CD4-positive, alpha-beta T cell (primary cell): Measurements from ENCODE around the gene CGNL1. TPM values are rescaled to one million over a fixed set of nuclear protein-coding genes. Genes with fewer than 3 reads are reported as not detected.

Experiments used
- ATAC-seq: fragments of 200-7000 bp; cut with Tn5 transposase; one replicate; pipeline ENCODE4 v1.10.0; 2022; ENCODE audit warnings: mild to moderate bottlenecking; ENCODE audit not compliant: poor library complexity
- CTCF ChIA-PET: fragments of 350-600 bp; sonication (Branson Sonifier 250); formaldehyde crosslinking; loops from one replicate; lab custom pipeline; 2021; ENCODE audit warnings: antibody characterized with exemption, inconsistent platforms; lab: Charles Lee
- POLR2A ChIA-PET: fragments of 350-600 bp; sonication (Branson Sonifier 250); formaldehyde crosslinking; loops from one replicate; lab custom pipeline; 2021; ENCODE audit warnings: antibody characterized with exemption, inconsistent platforms; lab: Charles Lee
- DNase-seq, 14 experiments: peaks; one replicate each; pipeline ENCODE4 v3.0.0-alpha.2; 2013 to 2020; ENCODE audit warnings: mixed read lengths in 2 of 14
- H3K27ac ChIP-seq, 2 donors: one replicate each; pipeline versions ENCODE4 v1.5.1 to v1.7.0; 2013; ENCODE audit warnings: low read length in 2 of 2, low read depth in 1 of 2, mild to moderate bottlenecking in 1 of 2
- H3K27me3 ChIP-seq, 2 experiments: 1 replicate in 1 of 2; 2 replicates in 1 of 2; pipeline versions ENCODE4 v1.6.1 to v1.7.0; 2013; ENCODE audit warnings: low read length in 2 of 2, control low read depth in 1 of 2, mild to moderate bottlenecking in 1 of 2, moderate library complexity in 1 of 2; ENCODE audit not compliant: insufficient read depth in 2 of 2, control insufficient read depth in 1 of 2
- H3K36me3 ChIP-seq: one replicate; pipeline ENCODE4 v1.6.1; 2013; ENCODE audit warnings: low read length, control low read depth; ENCODE audit not compliant: insufficient read depth
- H3K4me1 ChIP-seq: one replicate; pipeline ENCODE4 v1.6.1; 2013; ENCODE audit warnings: low read length, control low read depth; ENCODE audit not compliant: insufficient read depth
- H3K4me3 ChIP-seq: one replicate; pipeline ENCODE4 v1.5.1; 2013; ENCODE audit warnings: mild to moderate bottlenecking, low read length, moderate library complexity
- H3K9me3 ChIP-seq, 2 experiments: 1 replicate in 1 of 2; 2 replicates in 1 of 2; pipeline versions ENCODE4 v1.6.1 to v1.7.0; 2013; ENCODE audit warnings: low read length in 2 of 2, mild to moderate bottlenecking in 2 of 2, control low read depth in 1 of 2, moderate library complexity in 1 of 2; ENCODE audit not compliant: control insufficient read depth in 1 of 2, insufficient read depth in 1 of 2
- H3K27ac Mint-ChIP-seq: one replicate; pipeline ENCODE4 v1.8.0; 2020; ENCODE audit warnings: mixed read lengths
- H3K27me3 Mint-ChIP-seq: one replicate; pipeline ENCODE4 v1.8.0; 2021; ENCODE audit warnings: mixed read lengths
- H3K36me3 Mint-ChIP-seq: one replicate; pipeline ENCODE4 v1.8.0; 2021; ENCODE audit warnings: low read depth, mixed read lengths
- H3K4me1 Mint-ChIP-seq: one replicate; pipeline ENCODE4 v1.8.0; 2021; ENCODE audit warnings: low read depth, mixed read lengths
- H3K4me3 Mint-ChIP-seq: one replicate; pipeline ENCODE4 v1.8.0; 2020; ENCODE audit warnings: mild to moderate bottlenecking, mixed read lengths
- H3K9me3 Mint-ChIP-seq: one replicate; pipeline ENCODE4 v1.8.0; 2020; ENCODE audit warnings: mixed read lengths
- CTCF ChIP-seq: fragments of 200-600 bp; IDR thresholded peaks from one replicate; pipeline ENCODE4 v1.8.0; 2022; ENCODE audit warnings: antibody characterized with exemption, mild to moderate bottlenecking
- intact Hi-C, 2 experiments: fragments of 100-400 bp; cut with DNase I in 1 of 2; cut with micrococcal nuclease in 1 of 2; formaldehyde crosslinking; loops; one replicate each; pipeline versions ENCODE4 v1.15.1 to v1.9.0; 2023 to 2025; cut with DNase I, micrococcal nuclease
- total RNA-seq, 174 experiments: library from RNA in 2 of 174; stranded (reverse) in 2 of 174; gene quantifications; one replicate each; pipeline ENCODE4 v1.2.3 and lab custom pipeline; 2021 to 2026

CGNL1 gene
- total RNA-seq, 2 experiments from 2014 or later, result not detected

- peaks cover 12% of the 10 kb centered on the region for H3K27me3 Mint-ChIP-seq
- ATAC-seq, result no peak
These were observed 220.7 kb downstream of the CGNL1 start for GRCh38 chr15:57596978-57597377.

GRCh38 chr15:57597431-57597830 lies 221.1 kb downstream of the CGNL1 start:
- Histone ChIP-seq H3K4me3 (no peak overlapping the region), H3K36me3 (no peaks in the 10 kb centered on the region), H3K27me3 (peaks cover 0 to 5% of the 10 kb centered on the region in 2 experiments), H3K27ac (no peak overlapping the region), H3K4me1 (no peaks in the 10 kb centered on the region), H3K9me3 (no peaks in the 10 kb centered on the region)
- Mint-ChIP-seq H3K4me3 (no peak overlapping the region), H3K27me3 (peaks cover 9% of the 10 kb centered on the region), H3K36me3 (no peaks in the 10 kb centered on the region), H3K9me3 (no peaks in the 10 kb centered on the region), H3K4me1 (peaks cover 5% of the 10 kb centered on the region), H3K27ac (no peak overlapping the region)
- DNase-seq (no peak), ATAC-seq (no peak)
- intact Hi-C loops, result loop anchor here in 1 of 2 experiments (5.0 to 10.0 kb wide), 2 partner anchors 35 to 107 kb away; partner anchors contain the start of gene POLR2M
- ChIA-PET CTCF (interaction anchor here (0.5 kb wide), 1 partner anchor 32 kb away, joined by 4 read pairs; no protein-coding TSS in a partner anchor), POLR2A (no interaction called here)
- no peak for TF ChIP-seq CTCF

More at GRCh38 chr15:57596978-57597377, 220.7 kb downstream of the CGNL1 start:
- Histone ChIP-seq H3K4me3 (no peak overlapping the region), H3K27me3 (peaks cover 0 to 9% of the 10 kb centered on the region in 2 experiments), H3K27ac (no peak overlapping the region), H3K36me3 (no peaks in the 10 kb centered on the region), H3K4me1 (peaks cover 2% of the 10 kb centered on the region), H3K9me3 (no peaks in the 10 kb centered on the region)
- intact Hi-C loops, result loop anchor here in 1 of 2 experiments (5.0 to 10.0 kb wide), 2 partner anchors 35 to 108 kb away; partner anchors contain the start of gene POLR2M
- Mint-ChIP-seq H3K4me1 (peaks cover 8% of the 10 kb centered on the region), H3K4me3 (no peak overlapping the region), H3K27ac (no peak overlapping the region), H3K36me3 (no peaks in the 10 kb centered on the region), H3K9me3 (no peaks in the 10 kb centered on the region)
- no peak for TF ChIP-seq CTCF
- no peak for DNase-seq
- ChIA-PET CTCF (interaction anchor here (0.5 kb wide), 1 partner anchor 32 kb away, joined by 4 read pairs; no protein-coding TSS in a partner anchor), POLR2A (no interaction called here)

DNA sequence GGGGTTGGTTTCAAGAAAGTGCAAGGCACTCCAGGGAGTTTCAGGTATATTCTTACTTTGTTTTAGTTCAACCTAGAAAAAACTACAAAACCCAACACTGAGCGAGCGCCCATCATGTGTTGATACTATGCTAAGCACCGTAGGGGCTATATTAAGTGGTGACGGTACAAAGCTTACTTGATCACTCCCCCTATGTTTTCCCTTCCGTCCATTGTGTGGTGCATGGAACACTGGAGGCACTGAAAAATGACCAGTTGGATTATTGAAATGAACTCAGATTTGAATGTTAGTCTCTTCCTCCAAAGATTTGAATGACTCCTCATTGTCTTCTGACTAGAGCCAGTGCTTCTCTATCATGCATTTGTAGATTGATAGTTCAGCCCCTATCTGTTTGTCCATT lies 222.0 kb downstream of the CGNL1 start:
- ChIA-PET CTCF (no interaction called here), POLR2A (no interaction called here)
- Mint-ChIP-seq H3K27ac (no peak overlapping the region), H3K36me3 (no peaks in the 10 kb centered on the region), H3K4me3 (no peak overlapping the region), H3K4me1 (no peaks in the 10 kb centered on the region), H3K9me3 (no peaks in the 10 kb centered on the region), H3K27me3 (peaks cover 4% of the 10 kb centered on the region)
- DNase-seq (no peak), ATAC-seq (no peak)
- no peak overlapping the region for H3K4me3 ChIP-seq
- H3K4me1 ChIP-seq, result no peaks in the 10 kb centered on the region
- no peak for TF ChIP-seq CTCF
- no peaks in the 10 kb centered on the region for H3K36me3 ChIP-seq
- intact Hi-C loops, result loop anchor here in 1 of 2 experiments (5.0 to 10.0 kb wide), 2 partner anchors 36 to 106 kb away; partner anchors contain the start of gene POLR2M
- H3K27me3 ChIP-seq, result no peaks in the 10 kb centered on the region
- no peaks in the 10 kb centered on the region for H3K9me3 ChIP-seq
- H3K27ac ChIP-seq, result no peak overlapping the region
